Measurements from ENCODE around the gene PRLR.

The PRLR gene

GRCh38 chr5:35067985-35068384, 162.3 kb downstream of the PRLR start:
- ATAC-seq (ENCODE audit: insufficient read depth, low read depth) (no peak), DNase-seq (no peak)
- Histone ChIP-seq H3K27me3 (ENCODE audit: insufficient read depth, low read length, poor library complexity) (peaks cover 5% of the 10 kb centered on the region), H3K79me2 (ENCODE audit: insufficient read depth, low read length) (no peaks in the 10 kb centered on the region), H3K9me3 (ENCODE audit: insufficient read depth, low read length, severe bottlenecking) (no peaks in the 10 kb centered on the region), H3K4me3 (ENCODE audit: low read depth in 1 of 2, low read length in 2 of 2) (no peak overlapping the region), H3K4me1 (ENCODE audit: insufficient read depth, low read length) (no peaks in the 10 kb centered on the region), H3K4me2 (ENCODE audit: insufficient read depth, low read length) (no peak overlapping the region), H3K27ac (ENCODE audit: low read length) (no peak overlapping the region), H3K9ac (ENCODE audit: low read depth, low read length) (no peak overlapping the region), H3K36me3 (ENCODE audit: insufficient read depth, low read length) (no peaks in the 10 kb centered on the region), H2AFZ (ENCODE audit: low read depth, low read length) (no peak overlapping the region), H4K20me1 (ENCODE audit: insufficient read depth, low read length) (no peaks in the 10 kb centered on the region)
- TF ChIP-seq EZH2 (IDR thresholded peaks at IDR 0.05; ENCODE audit: borderline replicate concordance, low read depth, low read length, severe bottlenecking) (no peak), CTCF (IDR thresholded peaks at IDR 0.05; ENCODE audit: borderline replicate concordance, extremely low read depth, low read length, poor library complexity, severe bottlenecking) (no peak)

GRCh38 chr5:35066260-35066795, 164.0 kb downstream of the PRLR start:
- ATAC-seq (ENCODE audit: insufficient read depth, low read depth) (no peak), DNase-seq (no peak)
- Histone ChIP-seq H3K27ac (ENCODE audit: low read length) (no peak overlapping the region), H3K27me3 (ENCODE audit: insufficient read depth, low read length, poor library complexity) (peaks cover 5% of the 10 kb centered on the region), H3K4me3 (ENCODE audit: low read depth in 1 of 2, low read length in 2 of 2) (no peak overlapping the region), H2AFZ (ENCODE audit: low read depth, low read length) (no peak overlapping the region), H3K79me2 (ENCODE audit: insufficient read depth, low read length) (no peaks in the 10 kb centered on the region), H3K4me2 (ENCODE audit: insufficient read depth, low read length) (no peak overlapping the region), H3K9me3 (ENCODE audit: insufficient read depth, low read length, severe bottlenecking) (no peaks in the 10 kb centered on the region), H3K4me1 (ENCODE audit: insufficient read depth, low read length) (no peaks in the 10 kb centered on the region), H3K9ac (ENCODE audit: low read depth, low read length) (no peak overlapping the region), H4K20me1 (ENCODE audit: insufficient read depth, low read length) (no peaks in the 10 kb centered on the region), H3K36me3 (ENCODE audit: insufficient read depth, low read length) (no peaks in the 10 kb centered on the region)
- TF ChIP-seq EZH2 (IDR thresholded peaks at IDR 0.05; ENCODE audit: borderline replicate concordance, low read depth, low read length, severe bottlenecking) (no peak), CTCF (IDR thresholded peaks at IDR 0.05; ENCODE audit: borderline replicate concordance, extremely low read depth, low read length, poor library complexity, severe bottlenecking) (no peak)

- no peak for DNase-seq
- ATAC-seq (ENCODE audit: insufficient read depth, low read depth): no peak
- no peaks in the 10 kb centered on the region for H3K36me3 ChIP-seq (ENCODE audit: insufficient read depth, low read length)
- no peaks in the 10 kb centered on the region for H3K4me1 ChIP-seq (ENCODE audit: insufficient read depth, low read length)
- no peak overlapping the region for H3K9ac ChIP-seq (ENCODE audit: low read depth, low read length)
- no peaks in the 10 kb centered on the region for H3K79me2 ChIP-seq (ENCODE audit: insufficient read depth, low read length)
- H3K27me3 ChIP-seq (ENCODE audit: insufficient read depth, low read length, poor library complexity): peaks cover 2% of the 10 kb centered on the region
- H3K4me3 ChIP-seq (ENCODE audit: low read depth in 1 of 2, low read length in 2 of 2): no peak overlapping the region
- no peak for TF ChIP-seq EZH2 (IDR thresholded peaks at IDR 0.05; ENCODE audit: borderline replicate concordance, low read depth, low read length, severe bottlenecking)
- no peaks in the 10 kb centered on the region for H3K9me3 ChIP-seq (ENCODE audit: insufficient read depth, low read length, severe bottlenecking)
- no peak overlapping the region for H3K27ac ChIP-seq (ENCODE audit: low read length)
- no peak overlapping the region for H3K4me2 ChIP-seq (ENCODE audit: insufficient read depth, low read length)
- no peak overlapping the region for H2AFZ ChIP-seq (ENCODE audit: low read depth, low read length)
- no peaks in the 10 kb centered on the region for H4K20me1 ChIP-seq (ENCODE audit: insufficient read depth, low read length)
These were observed 166.9 kb downstream of the PRLR start for GRCh38 chr5:35063414-35063813.

GRCh38 chr5:35061211-35061770, 169.0 kb downstream of the PRLR start:
- H3K9me3 ChIP-seq (ENCODE audit: insufficient read depth, low read length, severe bottlenecking): no peaks in the 10 kb centered on the region
- no peak overlapping the region for H3K9ac ChIP-seq (ENCODE audit: low read depth, low read length)
- H3K27ac ChIP-seq (ENCODE audit: low read length): no peak overlapping the region
- no peak overlapping the region for H3K4me3 ChIP-seq (ENCODE audit: low read depth in 1 of 2, low read length in 2 of 2)
- H3K4me1 ChIP-seq (ENCODE audit: insufficient read depth, low read length): no peaks in the 10 kb centered on the region
- DNase-seq (no peak), ATAC-seq (ENCODE audit: insufficient read depth, low read depth) (no peak)
- no peaks in the 10 kb centered on the region for H4K20me1 ChIP-seq (ENCODE audit: insufficient read depth, low read length)
- peaks cover 2% of the 10 kb centered on the region for H3K27me3 ChIP-seq (ENCODE audit: insufficient read depth, low read length, poor library complexity)
- no peak for TF ChIP-seq EZH2 (IDR thresholded peaks at IDR 0.05; ENCODE audit: borderline replicate concordance, low read depth, low read length, severe bottlenecking)
- TF ChIP-seq CTCF (IDR thresholded peaks at IDR 0.05; ENCODE audit: borderline replicate concordance, extremely low read depth, low read length, poor library complexity, severe bottlenecking): no peak
- no peak overlapping the region for H2AFZ ChIP-seq (ENCODE audit: low read depth, low read length)
- no peaks in the 10 kb centered on the region for H3K36me3 ChIP-seq (ENCODE audit: insufficient read depth, low read length)
- H3K79me2 ChIP-seq (ENCODE audit: insufficient read depth, low read length): no peaks in the 10 kb centered on the region
- no peak overlapping the region for H3K4me2 ChIP-seq (ENCODE audit: insufficient read depth, low read length)
